GM23338 (cell line): Measurements from ENCODE around the gene HOXB6. TPM values are rescaled to one million over a fixed set of nuclear protein-coding genes. Genes with fewer than 3 reads are reported as not detected.

ENCODE experiments used
- ATAC-seq: fragments of 200-7000 bp; cut with Tn5 transposase; 3 replicates; pipeline ENCODE4 v1.9.1; 2020
- DNase-seq: peaks from one replicate; pipeline ENCODE4 v3.0.0-alpha.2; 2015; ENCODE audit warnings: low spot score
- H2AFZ ChIP-seq: fragments of 200-600 bp; sonication (generic); 2 replicates; pipeline ENCODE4 v1.8.0; 2016; ENCODE audit warnings: antibody characterized with exemption, mild to moderate bottlenecking, moderate library complexity
- H3F3A ChIP-seq: fragments of 200-600 bp; sonication (generic); replicated peaks from 2 replicates; pipeline ENCODE4 v1.8.0; 2017; ENCODE audit warnings: antibody characterized with exemption, mixed run types, low read depth
- H3K27ac ChIP-seq: fragments of 200-600 bp; sonication (generic); 2 replicates; pipeline ENCODE4 v1.6.1; 2016; ENCODE audit warnings: low read depth
- H3K27me3 ChIP-seq: fragments of 200-600 bp; sonication (generic); 2 replicates; pipeline ENCODE4 v1.8.0; 2016; ENCODE audit warnings: mild to moderate bottlenecking, mixed run types, moderate library complexity; ENCODE audit not compliant: insufficient read depth
- H3K36me3 ChIP-seq: fragments of 200-600 bp; sonication (generic); 2 replicates; pipeline ENCODE4 v1.8.0; 2016; ENCODE audit warnings: mild to moderate bottlenecking; ENCODE audit not compliant: insufficient read depth
- H3K4me1 ChIP-seq: fragments of 200-600 bp; sonication (generic); 2 replicates; pipeline ENCODE4 v1.8.0; 2016; ENCODE audit warnings: mild to moderate bottlenecking, moderate library complexity; ENCODE audit not compliant: insufficient read depth
- H3K4me2 ChIP-seq: fragments of 200-600 bp; sonication (generic); 2 replicates; pipeline ENCODE4 v1.7.1; 2017; ENCODE audit warnings: mixed run types
- H3K4me3 ChIP-seq: fragments of 200-600 bp; sonication (generic); 2 replicates; pipeline ENCODE4 v1.6.1; 2016; ENCODE audit warnings: mixed run types
- H3K79me2 ChIP-seq: fragments of 200-600 bp; sonication (generic); replicated peaks from 2 replicates; pipeline ENCODE4 v1.8.0; 2017; ENCODE audit warnings: mild to moderate bottlenecking; ENCODE audit not compliant: insufficient read depth
- H3K9me2 ChIP-seq: fragments of 200-600 bp; sonication (generic); 2 replicates; pipeline ENCODE4 v1.8.0; 2017; ENCODE audit not compliant: insufficient read depth
- H4K20me1 ChIP-seq: fragments of 200-600 bp; sonication (generic); replicated peaks from 2 replicates; pipeline ENCODE4 v1.8.0; 2017; ENCODE audit warnings: mild to moderate bottlenecking; ENCODE audit not compliant: insufficient read depth
- H3K27ac Mint-ChIP-seq: 2 replicates; pipeline ENCODE4 v1.8.0; 2020; ENCODE audit warnings: inconsistent platforms, mild to moderate bottlenecking, moderate library complexity, mixed read lengths
- H3K27me3 Mint-ChIP-seq: 3 replicates; pipeline ENCODE4 v1.8.0; 2022; ENCODE audit warnings: low read depth, mild to moderate bottlenecking, moderate library complexity, mixed read lengths, inconsistent platforms; ENCODE audit not compliant: insufficient read depth, poor library complexity
- H3K36me3 Mint-ChIP-seq: 3 replicates; pipeline ENCODE4 v1.8.0; 2021; ENCODE audit warnings: low read depth, mild to moderate bottlenecking, inconsistent platforms, moderate library complexity, mixed read lengths
- H3K4me1 Mint-ChIP-seq: 3 replicates; pipeline ENCODE4 v1.8.0; 2020; ENCODE audit warnings: mild to moderate bottlenecking, inconsistent platforms, mixed read lengths
- H3K4me3 Mint-ChIP-seq: 3 replicates; pipeline ENCODE4 v1.8.0; 2021; ENCODE audit warnings: moderate library complexity, mild to moderate bottlenecking, inconsistent platforms, mixed read lengths
- H3K9me3 Mint-ChIP-seq: 3 replicates; pipeline ENCODE4 v1.8.0; 2020; ENCODE audit warnings: moderate library complexity, mild to moderate bottlenecking, inconsistent platforms, mixed read lengths
- EZH2 ChIP-seq: fragments of 200-600 bp; sonication (generic); IDR thresholded peaks from one replicate; pipeline ENCODE4 v1.8.0; 2017; ENCODE audit warnings: antibody characterized with exemption, mild to moderate bottlenecking, low read depth; ENCODE audit not compliant: unreplicated experiment
- EZH2phosphoT487 ChIP-seq: fragments of 200-600 bp; sonication (generic); IDR thresholded peaks from one replicate; pipeline ENCODE4 v1.8.1; 2018; ENCODE audit warnings: antibody characterized with exemption; ENCODE audit not compliant: unreplicated experiment
- NANOG ChIP-seq: IDR thresholded peaks from 2 replicates; pipeline ENCODE4 v1.6.1; 2016; ENCODE audit warnings: antibody characterized with exemption, borderline replicate concordance
- STAT1 ChIP-seq: IDR thresholded peaks from one replicate; pipeline ENCODE4 v1.6.1; 2016; ENCODE audit warnings: antibody characterized with exemption; ENCODE audit not compliant: unreplicated experiment
- ZNF114 ChIP-seq: fragments of 250-450 bp; sonication (Bioruptor Pico); IDR thresholded peaks from 2 replicates; pipeline ENCODE4 v1.5.0; 2020; ENCODE audit warnings: mild to moderate bottlenecking, moderate library complexity
- polyA plus RNA-seq: library from polyadenylated mRNA; unstranded; fragments of >200 nt; fragmentation: Nextera tagmentation; extraction: Ambion mirVana; gene quantifications from 2 replicates; pipeline ENCODE4 v1.2.1, GENCODE V29; 2016
- total RNA-seq: library from RNA; depleted of rRNA; stranded (reverse); fragments of >200 nt; shearing (Covaris generic); gene quantifications from 2 replicates; pipeline ENCODE4 v1.2.3, GENCODE V29; 2014
- TF ChIP-seq, protein P1 (sequence below), 2 experiments: fragments of 200-600 bp in 1 of 2; sonication (generic) in 1 of 2; conservative IDR thresholded peaks; 2 replicates each; pipeline versions ENCODE4 v1.5.1 to v1.6.1; 2016 to 2017; ENCODE audit warnings: antibody characterized with exemption in 2 of 2, low read depth in 2 of 2, mild to moderate bottlenecking in 2 of 2, moderate library complexity in 1 of 2

Gene HOXB6
- total and polyA plus RNA-seq, 2 experiments from 2014 or later, result not detected

DNA sequence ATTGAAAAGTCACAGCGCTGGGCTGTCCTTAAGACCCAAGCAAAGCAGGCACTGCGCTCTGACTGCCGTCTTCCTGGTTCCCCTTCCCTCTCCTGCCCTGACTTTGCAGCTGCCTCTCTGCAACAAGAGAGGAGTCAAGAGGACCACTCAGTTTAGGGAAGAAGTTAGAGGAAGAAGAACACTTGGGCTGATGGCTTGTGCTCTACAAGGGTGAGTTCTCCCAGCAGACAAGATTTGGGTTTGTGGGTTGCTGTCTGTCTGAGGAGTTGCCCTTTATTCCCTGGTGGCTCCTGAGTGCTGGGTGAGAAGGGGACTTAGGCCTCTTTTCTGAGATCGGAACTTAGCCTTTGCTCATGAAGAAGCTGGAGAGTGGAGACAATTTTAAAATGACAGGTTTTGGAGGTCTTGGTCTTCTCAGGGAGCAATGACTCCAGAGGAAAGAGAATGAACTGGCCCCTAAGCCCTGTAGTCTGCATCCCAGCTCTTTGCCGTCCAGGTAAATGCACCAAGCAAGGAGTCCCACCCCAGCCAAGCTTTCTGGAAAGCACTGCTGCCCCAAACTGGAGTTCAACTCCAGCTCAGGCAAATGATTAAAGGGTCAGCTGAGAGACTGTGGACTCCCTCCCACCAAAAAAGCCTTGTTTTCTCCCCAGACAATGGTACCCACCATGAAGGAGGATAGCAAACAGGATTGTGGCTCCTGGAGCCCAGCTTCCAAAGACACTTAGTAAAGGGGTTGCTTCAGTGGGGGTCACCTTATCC, 24.0 kb upstream of the HOXB6 start:
- no peak overlapping the region for H3K4me2 ChIP-seq
- TF ChIP-seq, protein P1, sequence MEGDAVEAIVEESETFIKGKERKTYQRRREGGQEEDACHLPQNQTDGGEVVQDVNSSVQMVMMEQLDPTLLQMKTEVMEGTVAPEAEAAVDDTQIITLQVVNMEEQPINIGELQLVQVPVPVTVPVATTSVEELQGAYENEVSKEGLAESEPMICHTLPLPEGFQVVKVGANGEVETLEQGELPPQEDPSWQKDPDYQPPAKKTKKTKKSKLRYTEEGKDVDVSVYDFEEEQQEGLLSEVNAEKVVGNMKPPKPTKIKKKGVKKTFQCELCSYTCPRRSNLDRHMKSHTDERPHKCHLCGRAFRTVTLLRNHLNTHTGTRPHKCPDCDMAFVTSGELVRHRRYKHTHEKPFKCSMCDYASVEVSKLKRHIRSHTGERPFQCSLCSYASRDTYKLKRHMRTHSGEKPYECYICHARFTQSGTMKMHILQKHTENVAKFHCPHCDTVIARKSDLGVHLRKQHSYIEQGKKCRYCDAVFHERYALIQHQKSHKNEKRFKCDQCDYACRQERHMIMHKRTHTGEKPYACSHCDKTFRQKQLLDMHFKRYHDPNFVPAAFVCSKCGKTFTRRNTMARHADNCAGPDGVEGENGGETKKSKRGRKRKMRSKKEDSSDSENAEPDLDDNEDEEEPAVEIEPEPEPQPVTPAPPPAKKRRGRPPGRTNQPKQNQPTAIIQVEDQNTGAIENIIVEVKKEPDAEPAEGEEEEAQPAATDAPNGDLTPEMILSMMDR (conservative IDR thresholded peaks at IDR 0.05; ENCODE audit: low read depth in 2 of 2), result no peak
- TF ChIP-seq EZH2phosphoT487, result no peak
- TF ChIP-seq EZH2, result peak; percentile 75
- Mint-ChIP-seq H3K27me3 (peaks cover 97% of the 10 kb centered on the region), H3K4me1 (peaks cover 13% of the 10 kb centered on the region), H3K9me3 (no peaks in the 10 kb centered on the region; the same call in 1 of the 3 replicates), H3K4me3 (no peak overlapping the region), H3K36me3 (no peaks in the 10 kb centered on the region; the same call in 2 of the 3 replicates), H3K27ac (no peak overlapping the region)
- peaks cover 47% of the 10 kb centered on the region for H3F3A ChIP-seq
- H3K79me2 ChIP-seq, result no peaks in the 10 kb centered on the region
- peaks cover 100% of the 10 kb centered on the region for H3K27me3 ChIP-seq
- no peaks in the 10 kb centered on the region for H3K36me3 ChIP-seq
- DNase-seq (no peak), ATAC-seq (no peak)
- no peak overlapping the region for H2AFZ ChIP-seq
- H3K27ac ChIP-seq, result no peak overlapping the region
- H4K20me1 ChIP-seq, result peaks cover 54% of the 10 kb centered on the region
- peaks cover 35% of the 10 kb centered on the region for H3K4me1 ChIP-seq
- no peak overlapping the region for H3K4me3 ChIP-seq
- H3K9me2 ChIP-seq, result no peaks in the 10 kb centered on the region

DNA sequence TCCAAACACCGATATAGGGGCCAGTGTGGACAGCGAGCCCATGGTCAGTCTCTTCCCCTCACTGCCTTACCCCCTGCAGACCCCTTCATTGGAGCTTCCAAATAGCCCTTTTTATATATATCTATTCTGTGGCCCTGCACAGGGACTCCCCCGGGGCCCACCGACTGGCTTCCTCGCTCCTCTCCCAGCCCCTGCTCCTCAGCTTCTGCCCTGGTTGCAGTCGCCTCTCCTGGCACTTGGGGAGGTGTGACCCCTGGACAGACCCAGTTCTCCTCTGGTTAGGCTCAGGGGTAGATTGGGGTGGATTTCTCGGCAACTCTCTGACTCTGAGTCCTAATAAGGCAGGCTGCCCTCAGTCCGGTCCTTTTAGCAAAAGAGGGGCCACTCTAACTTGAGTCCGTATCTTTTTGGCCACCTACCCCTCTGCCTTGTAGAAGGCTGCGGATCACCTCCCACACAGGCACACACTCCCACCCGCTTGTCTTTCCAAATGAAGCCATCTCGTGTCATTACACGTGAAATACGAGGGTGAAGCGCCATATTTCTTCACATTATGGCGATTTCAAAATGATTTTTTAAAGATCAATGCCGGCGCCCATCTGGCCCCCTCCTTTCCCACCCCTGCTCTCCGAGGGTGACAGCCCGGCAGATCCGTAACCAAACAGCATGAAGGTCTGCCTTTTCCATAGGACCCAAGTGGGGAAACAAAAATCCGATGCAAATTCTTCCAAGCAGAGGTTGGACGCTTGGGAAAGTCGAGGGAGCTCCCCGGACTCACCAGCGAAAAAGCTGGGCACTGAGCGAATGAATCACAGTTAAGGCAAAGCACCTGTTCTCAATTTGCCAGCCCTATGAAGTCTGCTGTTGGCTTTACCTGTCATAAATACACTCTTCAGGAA, 23.1 kb upstream of the HOXB6 start:
- H2AFZ ChIP-seq, result no peak overlapping the region
- H3K4me3 ChIP-seq, result no peak overlapping the region
- H3K27me3 ChIP-seq, result peaks cover 100% of the 10 kb centered on the region
- no peak overlapping the region for H3K27ac ChIP-seq
- H3K36me3 Mint-ChIP-seq, result no peaks in the 10 kb centered on the region; the same call in 2 of the 3 replicates
- no peak overlapping the region for H3K4me2 ChIP-seq
- no peak for ATAC-seq
- peaks cover 13% of the 10 kb centered on the region for H3K4me1 Mint-ChIP-seq
- peaks cover 31% of the 10 kb centered on the region for H3K4me1 ChIP-seq
- no peaks in the 10 kb centered on the region for H3K36me3 ChIP-seq
- no peaks in the 10 kb centered on the region for H3K9me2 ChIP-seq
- peaks cover 43% of the 10 kb centered on the region for H3F3A ChIP-seq
- H3K79me2 ChIP-seq, result no peaks in the 10 kb centered on the region
- no peak overlapping the region for H3K4me3 Mint-ChIP-seq
- H3K27ac Mint-ChIP-seq, result no peak overlapping the region
- peaks cover 61% of the 10 kb centered on the region for H4K20me1 ChIP-seq
- TF ChIP-seq ZNF114 (CRISPR knock-in tag) (no peak), STAT1 (no peak), EZH2 (peak; percentile 70), NANOG (no peak), EZH2phosphoT487 (no peak)
- H3K9me3 Mint-ChIP-seq, result no peaks in the 10 kb centered on the region; the same call in 1 of the 3 replicates
- peaks cover 97% of the 10 kb centered on the region for H3K27me3 Mint-ChIP-seq
- no peak for DNase-seq
